Ramos (cell line): Measurements from ENCODE around the gene DEFB132.

ENCODE experiments used
- in situ Hi-C: fragments of 300-500 bp; cut with MboI; formaldehyde crosslinking; loops from one replicate; pipeline ENCODE4 v1.14.3; 2022; ENCODE audit warnings: low sequenced_read_pairs; ENCODE audit not compliant: unreplicated experiment

Gene DEFB132

DNA sequence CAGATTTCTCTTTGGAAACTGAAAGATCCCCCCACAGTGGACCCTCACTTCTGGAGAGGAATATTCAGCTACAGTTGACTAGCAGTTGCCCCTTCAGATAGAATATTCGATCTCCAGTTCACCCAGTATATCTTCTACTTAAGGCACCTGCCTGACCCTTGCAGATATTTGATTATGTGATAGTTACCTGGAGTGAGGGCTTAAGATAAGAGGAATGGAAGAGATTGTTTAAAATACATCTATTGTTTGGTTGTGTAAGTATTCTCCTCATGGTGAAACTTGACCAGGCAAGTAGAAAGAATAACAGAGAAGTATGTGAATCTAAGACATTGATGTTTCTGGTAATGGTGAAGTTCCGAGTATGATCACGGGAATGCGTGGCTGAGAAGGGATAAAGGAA is 38.3 kb downstream of the DEFB132 start:
- in situ Hi-C loops: no loop called here

DNA sequence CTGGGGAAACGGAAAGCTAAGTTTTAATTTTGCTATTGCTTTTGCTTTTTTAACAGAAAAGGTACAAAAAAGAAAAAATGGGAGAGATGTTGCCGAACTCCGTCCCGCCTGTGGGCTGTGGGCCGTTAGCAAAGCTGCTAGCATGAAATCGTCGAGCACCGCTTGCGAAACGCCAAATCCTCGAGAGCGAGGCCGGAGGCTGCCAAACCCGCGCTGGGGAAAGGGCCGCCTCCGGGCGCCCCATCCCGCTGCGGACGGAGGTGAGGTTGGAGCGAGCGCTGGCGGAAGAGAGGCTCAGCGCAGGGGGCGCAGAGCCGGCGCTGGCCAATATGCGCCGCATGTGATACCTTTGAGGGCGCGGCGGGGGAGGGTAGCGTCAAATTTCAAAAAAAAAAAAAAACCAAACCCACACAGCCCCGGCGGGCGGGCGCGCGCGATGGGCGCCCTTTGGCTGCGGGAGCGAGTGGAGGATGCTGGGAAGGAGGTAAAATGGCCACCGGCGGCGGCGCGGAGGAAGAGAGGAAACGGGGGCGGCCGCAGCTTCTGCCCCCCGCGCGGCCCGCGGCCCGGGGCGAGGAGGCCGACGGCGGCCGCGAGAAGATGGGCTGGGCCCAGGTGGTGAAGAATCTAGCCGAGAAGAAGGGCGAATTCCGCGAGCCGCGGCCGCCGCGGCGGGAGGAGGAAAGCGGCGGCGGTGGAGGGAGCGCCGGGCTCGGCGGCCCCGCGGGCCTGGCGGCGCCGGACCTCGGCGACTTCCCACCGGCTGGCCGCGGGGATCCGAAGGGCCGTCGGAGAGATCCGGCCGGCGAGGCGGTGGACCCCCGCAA is 39.8 kb downstream of the DEFB132 start, which contains the start of gene ZCCHC3:
ZCCHC3 (plus strand) TSS at position 473 of the 827 bp plus-strand sequence; CDS start at position 490, 17 bp downstream.
- in situ Hi-C loops: no loop called here

DNA sequence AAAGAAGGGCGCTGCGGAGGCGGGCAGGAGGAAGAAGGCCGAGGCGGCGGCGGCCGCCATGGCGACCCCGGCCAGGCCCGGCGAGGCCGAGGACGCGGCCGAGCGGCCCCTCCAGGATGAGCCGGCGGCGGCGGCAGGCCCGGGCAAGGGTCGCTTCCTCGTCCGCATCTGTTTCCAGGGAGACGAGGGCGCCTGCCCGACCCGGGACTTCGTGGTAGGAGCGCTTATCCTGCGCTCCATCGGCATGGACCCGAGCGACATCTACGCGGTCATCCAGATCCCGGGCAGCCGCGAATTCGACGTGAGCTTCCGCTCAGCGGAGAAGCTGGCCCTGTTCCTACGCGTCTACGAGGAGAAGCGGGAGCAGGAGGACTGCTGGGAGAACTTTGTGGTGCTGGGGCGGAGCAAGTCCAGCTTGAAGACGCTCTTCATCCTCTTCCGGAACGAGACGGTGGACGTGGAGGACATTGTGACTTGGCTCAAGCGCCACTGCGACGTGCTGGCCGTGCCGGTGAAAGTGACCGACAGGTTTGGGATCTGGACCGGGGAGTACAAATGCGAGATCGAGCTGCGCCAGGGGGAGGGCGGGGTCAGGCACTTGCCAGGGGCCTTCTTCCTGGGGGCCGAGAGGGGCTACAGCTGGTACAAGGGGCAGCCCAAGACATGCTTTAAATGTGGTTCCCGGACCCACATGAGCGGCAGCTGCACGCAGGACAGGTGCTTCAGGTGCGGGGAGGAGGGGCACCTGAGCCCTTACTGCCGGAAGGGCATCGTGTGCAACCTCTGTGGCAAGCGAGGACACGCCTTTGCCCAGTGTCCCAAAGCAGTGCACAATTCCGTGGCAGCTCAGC is 40.6 kb downstream of the DEFB132 start:
- in situ Hi-C loops: no loop called here

GRCh38 chr20:298776-299391 is 41.4 kb downstream of the DEFB132 start:
- in situ Hi-C loops: no loop called here

- in situ Hi-C loops: no loop called here
Observed at GRCh38 chr20:300345-300990, 42.9 kb downstream of the DEFB132 start.

GRCh38 chr20:301886-302848 is 44.6 kb downstream of the DEFB132 start:
- in situ Hi-C loops: no loop called here

- in situ Hi-C loops: no loop called here
Observed at GRCh38 chr20:305745-306144, 48.2 kb downstream of the DEFB132 start.

- in situ Hi-C loops: no loop called here
Observed at GRCh38 chr20:308427-309038, 51.0 kb downstream of the DEFB132 start.

DNA sequence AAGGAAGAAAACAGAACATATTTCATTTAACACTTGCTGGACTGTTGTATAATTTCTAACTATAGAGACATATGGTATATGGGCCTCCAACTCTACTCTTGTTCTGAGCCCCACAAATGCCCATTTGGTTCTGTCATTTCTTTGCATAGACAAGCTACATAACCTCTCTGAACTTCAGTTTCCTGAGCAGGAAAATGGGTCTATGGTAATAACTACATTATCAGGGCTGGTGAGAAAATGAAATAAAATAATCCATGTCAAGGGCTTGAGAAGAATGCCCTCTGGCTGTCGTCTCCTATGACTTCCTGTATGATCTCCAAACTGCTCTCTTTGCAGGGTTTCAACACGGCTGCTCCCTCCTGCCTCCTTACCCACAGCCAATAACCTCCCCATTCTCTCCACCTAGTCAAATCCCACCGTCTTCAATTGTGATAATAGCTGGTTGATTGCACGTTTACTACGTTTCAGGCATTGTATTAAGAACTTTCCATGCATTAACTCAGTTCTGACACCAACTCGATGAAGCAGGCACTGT is 51.8 kb downstream of the DEFB132 start:
- in situ Hi-C loops: no loop called here

- in situ Hi-C loops: no loop called here
Observed at GRCh38 chr20:309841-310644, 52.5 kb downstream of the DEFB132 start.

DNA sequence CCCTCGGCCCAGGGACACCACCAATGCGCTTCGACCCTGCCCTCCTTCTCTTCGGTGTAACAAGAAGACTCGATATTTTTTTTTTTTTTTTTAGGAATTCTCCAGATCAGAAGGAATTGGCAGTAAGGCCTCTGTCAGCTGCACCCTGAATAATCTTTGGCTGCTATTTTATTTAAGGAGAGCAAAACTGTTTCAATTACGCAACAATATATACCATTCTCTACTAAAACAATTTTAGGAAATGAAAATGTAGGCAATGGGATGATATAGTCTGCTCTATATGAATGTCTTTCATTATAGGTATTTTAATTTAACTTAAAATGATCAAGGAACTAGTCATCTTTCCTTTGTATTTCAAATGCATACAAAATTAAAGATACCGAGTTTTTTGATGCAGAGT is 53.1 kb downstream of the DEFB132 start:
- in situ Hi-C loops: no loop called here
